Fibroblast of upper back skin (primary cell): ENCODE data around the gene PRSS56.

ENCODE experiments used
- DNase-seq: peaks from one replicate; pipeline ENCODE4 v3.0.0-alpha.2; 2013

Gene PRSS56

GRCh38 chr2:232574674-232575403 lies 54.7 kb downstream of the PRSS56 start:
- peak; percentile 10 for DNase-seq
